ENCODE measurements around the gene AKT2.

The AKT2 gene

GRCh38 chr19:40232949-40233810, 52.0 kb downstream of the AKT2 start:
- peaks cover 53% of the 10 kb centered on the region for H3K4me1 ChIP-seq
- no peak overlapping the region for H3K4me2 ChIP-seq
- no peak overlapping the region for H3K4me3 ChIP-seq
- no peak overlapping the region for H3K9ac ChIP-seq
- H3K27me3 ChIP-seq = peaks cover 2% of the 10 kb centered on the region; the same call in 1 of the 2 replicates
- H3K36me3 ChIP-seq = peaks cover 60% of the 10 kb centered on the region
- H4K20me1 ChIP-seq = peaks cover 60% of the 10 kb centered on the region
- no peak for TF ChIP-seq Cebpa-rat (IDR thresholded peaks at IDR 0.05)
- H3K9me3 ChIP-seq = no peaks in the 10 kb centered on the region
- H3K27ac ChIP-seq = no peak overlapping the region

- H3K9ac ChIP-seq = no peak overlapping the region
- H3K4me2 ChIP-seq = no peak overlapping the region
- H3K27me3 ChIP-seq = peaks cover 9% of the 10 kb centered on the region
- H3K4me3 ChIP-seq = no peak overlapping the region
- H3K9me3 ChIP-seq = no peaks in the 10 kb centered on the region
- peaks cover 53% of the 10 kb centered on the region for H3K36me3 ChIP-seq
- no peak for TF ChIP-seq Cebpa-rat (IDR thresholded peaks at IDR 0.05)
- peaks cover 54% of the 10 kb centered on the region for H4K20me1 ChIP-seq
- peaks cover 54% of the 10 kb centered on the region for H3K4me1 ChIP-seq
- no peak overlapping the region for H3K27ac ChIP-seq
These were observed 52.7 kb downstream of the AKT2 start for GRCh38 chr19:40232479-40232878.

GRCh38 chr19:40231544-40232424, 53.4 kb downstream of the AKT2 start:
- Histone ChIP-seq H3K4me1 (peaks cover 58% of the 10 kb centered on the region), H3K36me3 (peaks cover 46% of the 10 kb centered on the region), H3K9ac (no peak overlapping the region), H3K4me3 (no peak overlapping the region), H3K4me2 (peak overlapping the region; percentile 24; the same call in 1 of the 2 replicates), H3K9me3 (no peaks in the 10 kb centered on the region), H3K27ac (no peak overlapping the region), H4K20me1 (peaks cover 54% of the 10 kb centered on the region), H3K27me3 (peaks cover 16% of the 10 kb centered on the region)
- TF ChIP-seq Cebpa-rat (IDR thresholded peaks at IDR 0.05) = no peak

GRCh38 chr19:40231057-40231456, 54.1 kb downstream of the AKT2 start:
- peaks cover 62% of the 10 kb centered on the region for H3K4me1 ChIP-seq

GRCh38 chr19:40229926-40230417, 55.2 kb downstream of the AKT2 start:
- H3K4me2 ChIP-seq = peak overlapping the region; percentile 57
- no peaks in the 10 kb centered on the region for H3K9me3 ChIP-seq
- H3K4me3 ChIP-seq = no peak overlapping the region
- no peak for TF ChIP-seq Cebpa-rat (IDR thresholded peaks at IDR 0.05)
- peaks cover 52% of the 10 kb centered on the region for H3K4me1 ChIP-seq
- no peak overlapping the region; the same call in 1 of the 2 replicates for H3K27ac ChIP-seq
- 0 out of 2 replicates have a peak overlapping the region, but pooled peaks have one; percentile 5 for H3K9ac ChIP-seq
- H3K36me3 ChIP-seq = peaks cover 28% of the 10 kb centered on the region
- H4K20me1 ChIP-seq = peaks cover 45% of the 10 kb centered on the region
- H3K27me3 ChIP-seq = peaks cover 34% of the 10 kb centered on the region

More at GRCh38 chr19:40231057-40231456, 54.1 kb downstream of the AKT2 start:
- peaks cover 23% of the 10 kb centered on the region for H3K27me3 ChIP-seq
- no peaks in the 10 kb centered on the region for H3K9me3 ChIP-seq
- peaks cover 56% of the 10 kb centered on the region for H4K20me1 ChIP-seq
- H3K27ac ChIP-seq = no peak overlapping the region
- no peak for TF ChIP-seq Cebpa-rat (IDR thresholded peaks at IDR 0.05)
- peaks cover 39% of the 10 kb centered on the region for H3K36me3 ChIP-seq
- 0 out of 2 replicates have a peak overlapping the region, but pooled peaks have one; percentile 5 for H3K9ac ChIP-seq
- H3K4me2 ChIP-seq = peak overlapping the region; percentile 57
- no peak overlapping the region for H3K4me3 ChIP-seq

- H3K9me3 ChIP-seq = no peaks in the 10 kb centered on the region
- TF ChIP-seq Cebpa-rat (IDR thresholded peaks at IDR 0.05) = no peak
- peaks cover 51% of the 10 kb centered on the region for H3K4me1 ChIP-seq
- H3K9ac ChIP-seq = no peak overlapping the region
- H3K27ac ChIP-seq = no peak overlapping the region
- peaks cover 41% of the 10 kb centered on the region for H4K20me1 ChIP-seq
- H3K4me2 ChIP-seq = peak overlapping the region; percentile 57
- peaks cover 38% of the 10 kb centered on the region for H3K27me3 ChIP-seq
- no peak overlapping the region for H3K4me3 ChIP-seq
- peaks cover 23% of the 10 kb centered on the region for H3K36me3 ChIP-seq
These were observed 55.7 kb downstream of the AKT2 start for GRCh38 chr19:40229484-40229883.

- no peak for TF ChIP-seq Cebpa-rat (IDR thresholded peaks at IDR 0.05)
- Histone ChIP-seq H4K20me1 (peaks cover 37% of the 10 kb centered on the region), H3K27ac (no peak overlapping the region), H3K4me1 (peaks cover 51% of the 10 kb centered on the region), H3K36me3 (peaks cover 17% of the 10 kb centered on the region), H3K9ac (no peak overlapping the region), H3K27me3 (peaks cover 38% of the 10 kb centered on the region), H3K4me3 (no peak overlapping the region), H3K9me3 (no peaks in the 10 kb centered on the region), H3K4me2 (no peak overlapping the region)
These were observed 56.3 kb downstream of the AKT2 start for GRCh38 chr19:40228863-40229262.

GRCh38 chr19:40228346-40228745, 56.8 kb downstream of the AKT2 start:
- H3K36me3 ChIP-seq = peaks cover 12% of the 10 kb centered on the region
- peaks cover 35% of the 10 kb centered on the region for H4K20me1 ChIP-seq
- no peak overlapping the region for H3K4me2 ChIP-seq
- peaks cover 38% of the 10 kb centered on the region for H3K27me3 ChIP-seq
- peaks cover 4% of the 10 kb centered on the region for H3K9me3 ChIP-seq
- TF ChIP-seq Cebpa-rat (IDR thresholded peaks at IDR 0.05) = no peak
- no peak overlapping the region for H3K9ac ChIP-seq
- H3K27ac ChIP-seq = no peak overlapping the region
- peaks cover 51% of the 10 kb centered on the region for H3K4me1 ChIP-seq
- no peak overlapping the region for H3K4me3 ChIP-seq

- no peaks in the 10 kb centered on the region for H3K36me3 ChIP-seq
- no peak for TF ChIP-seq Cebpa-rat (IDR thresholded peaks at IDR 0.05)
- 0 out of 2 replicates have a peak overlapping the region, but pooled peaks have one; percentile 5 for H3K4me2 ChIP-seq
- H3K27me3 ChIP-seq = peaks cover 38% of the 10 kb centered on the region
- peaks cover 21% of the 10 kb centered on the region for H4K20me1 ChIP-seq
- H3K4me3 ChIP-seq = no peak overlapping the region
- H3K4me1 ChIP-seq = peaks cover 38% of the 10 kb centered on the region
- peaks cover 17% of the 10 kb centered on the region for H3K9me3 ChIP-seq
- no peak overlapping the region for H3K27ac ChIP-seq
- no peak overlapping the region for H3K9ac ChIP-seq
These were observed 59.5 kb downstream of the AKT2 start for GRCh38 chr19:40225440-40226305.

Measured in BLaER1 (cell line).